Measurements from ENCODE around the gene SMIM8.

DNA sequence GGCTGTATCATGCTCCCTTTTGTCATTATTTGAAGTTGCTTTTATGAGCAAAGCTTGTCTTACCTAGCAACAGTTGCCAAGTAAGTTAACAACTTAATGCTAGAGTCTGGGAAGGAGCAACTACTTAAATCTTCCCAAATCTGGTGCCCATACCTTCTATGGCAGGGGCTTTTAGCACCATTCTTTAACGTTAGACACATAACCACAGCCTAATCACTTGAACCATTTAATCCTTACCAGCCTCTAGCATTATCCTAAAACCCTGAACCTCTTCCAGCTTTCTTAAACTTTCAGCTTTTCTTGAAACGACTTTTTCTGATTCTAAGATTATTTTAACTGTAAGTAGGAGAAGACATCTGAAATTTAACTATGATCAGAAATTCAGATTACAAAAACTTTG, 22.3 kb downstream of the SMIM8 start, which contains the start of gene C6orf163:
- TF ChIP-seq, protein P1, sequence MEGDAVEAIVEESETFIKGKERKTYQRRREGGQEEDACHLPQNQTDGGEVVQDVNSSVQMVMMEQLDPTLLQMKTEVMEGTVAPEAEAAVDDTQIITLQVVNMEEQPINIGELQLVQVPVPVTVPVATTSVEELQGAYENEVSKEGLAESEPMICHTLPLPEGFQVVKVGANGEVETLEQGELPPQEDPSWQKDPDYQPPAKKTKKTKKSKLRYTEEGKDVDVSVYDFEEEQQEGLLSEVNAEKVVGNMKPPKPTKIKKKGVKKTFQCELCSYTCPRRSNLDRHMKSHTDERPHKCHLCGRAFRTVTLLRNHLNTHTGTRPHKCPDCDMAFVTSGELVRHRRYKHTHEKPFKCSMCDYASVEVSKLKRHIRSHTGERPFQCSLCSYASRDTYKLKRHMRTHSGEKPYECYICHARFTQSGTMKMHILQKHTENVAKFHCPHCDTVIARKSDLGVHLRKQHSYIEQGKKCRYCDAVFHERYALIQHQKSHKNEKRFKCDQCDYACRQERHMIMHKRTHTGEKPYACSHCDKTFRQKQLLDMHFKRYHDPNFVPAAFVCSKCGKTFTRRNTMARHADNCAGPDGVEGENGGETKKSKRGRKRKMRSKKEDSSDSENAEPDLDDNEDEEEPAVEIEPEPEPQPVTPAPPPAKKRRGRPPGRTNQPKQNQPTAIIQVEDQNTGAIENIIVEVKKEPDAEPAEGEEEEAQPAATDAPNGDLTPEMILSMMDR (IDR thresholded peaks at IDR 0.05): no peak
- TF ChIP-seq POLR2A (IDR thresholded peaks at IDR 0.05): no peak
- TF ChIP-seq EP300 (IDR thresholded peaks at IDR 0.05): no peak
- TF ChIP-seq POLR2AphosphoS5 (IDR thresholded peaks at IDR 0.05): no peak
